SIG-M5 (cell line): ENCODE data around the gene TMIGD2.
"Not testable (repeated sequence)": the region's sequence is repeated elsewhere in the genome, so short reads cannot be mapped to it uniquely, and the experiment has no call there.

Source experiments
- DNase-seq: peaks from one replicate; lab custom pipeline; 2025; lab: John Stamatoyannopoulos, UW

TMIGD2 gene

GRCh38 chr19:4297901-4298809 is 4.0 kb downstream of the TMIGD2 start:
- no peak for DNase-seq

DNA sequence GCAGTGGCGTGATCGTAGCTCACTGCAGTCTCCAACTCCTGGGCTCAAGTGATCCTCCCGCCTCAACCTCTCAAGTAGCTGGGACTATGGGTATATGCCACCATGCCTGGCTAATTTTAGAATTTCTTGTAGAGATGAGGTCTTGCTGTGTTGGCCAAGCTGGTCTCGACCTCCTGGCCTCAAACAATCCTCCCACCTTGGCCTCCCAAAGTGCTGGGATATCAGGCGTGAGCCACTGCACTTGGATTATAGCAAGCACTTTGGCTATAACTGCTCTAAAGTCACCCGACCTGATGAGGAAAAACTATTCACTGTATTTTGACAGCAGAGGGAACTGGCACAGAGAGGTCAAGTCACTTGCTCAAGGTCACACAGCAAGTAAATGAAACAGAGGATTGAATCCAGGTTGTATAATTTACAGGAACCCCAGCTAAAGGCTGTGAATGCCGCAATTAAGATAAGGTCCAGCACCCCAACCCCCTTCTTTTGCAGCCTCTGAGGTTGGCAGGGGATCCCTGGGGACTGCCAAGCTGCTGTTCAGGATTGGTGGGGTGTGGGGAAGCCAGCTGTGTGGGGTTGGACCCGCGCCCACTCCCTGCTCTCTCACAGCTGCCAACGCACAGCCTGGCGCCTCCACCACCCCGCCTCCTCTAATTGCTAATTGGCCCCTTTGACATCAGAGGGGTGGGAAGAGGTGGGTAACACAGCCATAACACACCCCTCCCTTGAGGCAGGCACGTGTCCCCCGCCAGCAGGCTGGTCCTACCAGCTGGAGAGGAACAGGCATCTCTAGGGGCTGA is 6.0 kb downstream of the TMIGD2 start:
- DNase-seq, result no peak

DNA sequence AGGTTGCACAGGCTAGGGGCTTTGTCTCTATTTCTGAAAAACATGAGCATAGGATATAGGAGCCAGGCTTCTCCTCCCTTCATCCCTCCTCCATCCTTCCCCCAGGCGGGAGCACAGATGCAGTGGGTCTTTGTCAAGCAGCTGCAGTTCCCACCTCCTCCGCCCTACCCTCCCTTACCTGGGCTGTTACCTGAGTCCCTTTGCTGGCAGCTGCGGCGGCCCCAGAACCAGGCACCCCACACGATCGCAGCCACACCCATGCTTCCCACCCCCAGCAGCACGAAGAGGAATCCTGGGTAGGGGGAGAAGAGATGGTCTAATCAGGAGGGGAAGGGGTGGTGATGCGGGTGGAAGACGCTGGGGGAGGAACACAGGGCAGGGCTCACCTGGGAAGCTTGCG is 7.8 kb downstream of the TMIGD2 start:
- DNase-seq, result no peak

- DNase-seq, result no peak
Measured at GRCh38 chr19:4292515-4292914, 9.7 kb downstream of the TMIGD2 start.

DNA sequence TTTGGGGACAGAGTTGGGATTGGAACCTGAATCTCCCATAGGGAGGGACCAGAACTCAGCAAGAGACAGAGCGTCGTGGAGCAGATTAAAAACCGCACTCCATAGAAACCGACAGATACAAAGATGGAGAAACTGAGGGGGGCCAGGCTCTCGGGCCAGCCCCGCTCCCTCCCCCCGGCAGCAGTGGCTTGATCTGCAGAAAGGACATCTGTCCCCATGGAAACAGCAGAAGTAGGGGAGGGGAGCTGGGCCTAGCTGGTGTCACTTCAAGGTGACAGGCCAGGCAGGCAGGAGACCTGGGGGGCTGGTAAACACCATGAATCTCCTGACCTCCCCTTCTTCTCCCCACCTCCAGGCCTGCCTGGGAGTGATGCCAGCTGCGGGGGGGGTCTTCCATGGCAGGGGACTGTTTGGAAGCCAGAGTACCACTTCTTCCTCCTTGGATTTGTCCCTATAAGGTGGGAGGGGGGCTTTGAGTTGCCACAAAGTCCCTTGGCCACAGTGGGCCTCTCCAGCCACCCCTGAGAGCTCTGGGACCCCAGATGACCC is 10.9 kb downstream of the TMIGD2 start:
- no peak for DNase-seq

- DNase-seq, result no peak
Measured at GRCh38 chr19:4288091-4288777, 14.0 kb downstream of the TMIGD2 start.

DNA sequence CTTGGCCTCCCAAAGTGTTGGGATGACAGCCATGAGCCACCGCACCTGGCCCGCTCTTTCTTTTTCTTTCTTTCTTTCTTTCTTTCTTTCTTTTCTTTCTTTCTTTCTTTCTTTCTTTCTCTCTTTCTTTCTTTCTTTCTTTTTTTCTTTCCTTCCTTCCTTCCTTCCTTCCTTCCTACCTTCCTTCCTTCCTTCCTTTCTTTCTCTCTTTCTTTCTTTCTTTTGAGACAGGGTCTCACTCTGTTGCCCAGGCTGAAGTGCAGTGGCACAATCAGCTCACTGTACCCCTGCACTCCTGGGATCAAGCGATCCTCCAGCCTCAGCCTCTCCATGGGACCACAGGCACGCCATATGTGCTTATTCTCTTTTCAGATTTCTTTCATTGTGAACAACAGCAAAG is 16.0 kb downstream of the TMIGD2 start:
- DNase-seq, result not testable (repeated sequence)

DNA sequence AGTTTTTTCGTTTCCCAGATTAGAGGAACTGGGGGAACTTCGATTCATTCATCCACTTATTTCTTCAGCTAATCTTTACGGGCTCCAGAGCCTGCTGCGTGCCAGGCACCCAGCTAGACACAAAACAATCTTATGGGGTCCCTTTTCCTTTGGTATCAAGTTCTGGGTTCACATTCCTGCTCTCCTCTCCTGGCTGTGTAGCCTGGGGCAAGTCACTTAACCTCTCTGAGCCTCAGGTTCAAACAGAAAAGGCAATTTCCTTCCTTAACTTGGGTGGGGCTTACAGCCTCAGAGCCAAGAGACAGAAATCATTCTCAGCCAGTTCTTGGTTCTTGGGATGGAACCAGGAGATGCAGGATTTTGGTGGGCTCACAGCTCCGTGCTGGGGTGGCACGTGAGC is 17.2 kb downstream of the TMIGD2 start:
- DNase-seq, result no peak

- DNase-seq, result no peak
Measured at GRCh38 chr19:4284176-4284958, 17.8 kb downstream of the TMIGD2 start.

GRCh38 chr19:4279530-4280422 is 22.4 kb downstream of the TMIGD2 start:
- DNase-seq, result no peak

GRCh38 chr19:4279267-4279529 is 23.0 kb downstream of the TMIGD2 start:
- DNase-seq, result no peak

- no peak for DNase-seq
Measured at GRCh38 chr19:4278419-4279266, 23.5 kb downstream of the TMIGD2 start, which contains the start of gene SHD. TSS of gene SHD (plus strand) at chr19:4279266. CDS start at chr19:4280064, 798 bp downstream.

DNA sequence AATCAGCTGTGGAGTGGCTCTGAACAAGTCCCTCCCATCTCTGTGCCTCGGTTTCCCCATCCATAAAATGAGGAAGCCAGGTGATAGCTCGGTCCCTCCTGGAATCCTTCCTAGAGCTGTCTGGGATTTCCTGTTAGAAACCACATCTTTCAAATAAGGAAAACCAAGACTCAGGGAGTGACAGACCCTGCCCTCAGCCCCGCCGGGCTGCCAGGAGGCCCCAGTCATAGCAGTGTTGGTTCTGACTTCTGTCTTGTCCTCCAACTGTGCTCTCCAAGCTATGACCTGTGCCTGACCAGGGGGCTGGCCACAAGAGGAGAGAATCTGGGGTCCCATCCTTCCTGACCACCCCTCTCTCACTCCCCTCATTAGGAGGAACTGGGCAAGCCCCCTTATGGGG is 24.2 kb downstream of the TMIGD2 start:
- DNase-seq, result no peak

- DNase-seq, result no peak
Measured at GRCh38 chr19:4277191-4277696, 24.9 kb downstream of the TMIGD2 start.

DNA sequence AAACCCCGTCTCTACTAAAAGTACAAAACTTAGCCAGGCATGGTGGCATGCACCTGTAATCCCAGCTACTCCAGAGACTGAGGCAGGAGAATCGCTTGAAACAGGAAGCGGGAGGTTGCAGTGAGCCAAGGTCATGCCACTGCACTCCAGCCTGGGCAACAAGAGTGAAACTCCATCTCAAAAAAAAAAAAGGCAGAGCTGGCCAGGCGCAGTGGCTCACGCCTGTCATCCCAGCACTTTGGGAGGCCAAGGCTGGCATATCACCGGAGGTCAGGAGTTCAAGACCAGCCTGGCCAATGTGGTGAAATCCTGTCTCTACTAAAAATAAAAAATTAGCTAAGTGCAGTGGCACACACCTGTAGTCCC is 27.9 kb downstream of the TMIGD2 start:
- DNase-seq, result not testable (repeated sequence)

DNA sequence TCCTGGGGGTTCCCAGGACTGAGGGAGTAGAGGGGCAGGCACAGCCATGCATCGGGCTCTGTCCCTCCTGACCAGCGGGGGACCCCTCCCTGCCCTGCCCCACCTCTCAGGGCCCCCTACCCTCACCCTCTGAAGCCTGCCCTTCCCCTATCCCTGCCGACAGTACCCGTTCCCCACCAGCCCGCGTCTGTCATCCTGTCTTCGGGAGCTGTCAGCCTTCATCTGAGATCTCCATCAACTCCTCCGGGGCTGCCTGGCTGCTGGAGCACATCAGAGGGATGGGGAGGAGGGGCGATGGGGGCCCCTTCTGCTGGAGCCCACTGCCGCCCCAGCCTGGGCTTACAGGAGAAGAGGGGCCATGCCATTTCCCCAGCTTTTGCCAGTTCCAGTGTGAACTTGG is 29.3 kb downstream of the TMIGD2 start:
- DNase-seq, result no peak

GRCh38 chr19:4268816-4269430 is 33.3 kb downstream of the TMIGD2 start:
- no peak for DNase-seq

GRCh38 chr19:4267901-4268815 is 34.0 kb downstream of the TMIGD2 start:
- no peak for DNase-seq
